Measurements from ENCODE around the gene RTEL1. TPM values are rescaled to one million over a fixed set of nuclear protein-coding genes. Genes with fewer than 3 reads are reported as not detected.
A peak's percentile ranks its signal among the peaks of the same experiment; 100 is the strongest.

Gene RTEL1
- total and polyA plus RNA-seq, 9 of the 15 experiments (the other 6 are each of a cell fraction or from before 2014, with no cell fraction given): 0.36 to 61.0 (median 17.9) TPM

GRCh38 chr20:63686492-63687321, 28.6 kb downstream of the RTEL1 start (continued):
- no peak for TF ChIP-seq CREB1 (IDR thresholded peaks at IDR 0.05)
- TF ChIP-seq CREB1 (CRISPR knock-in tag; IDR thresholded peaks at IDR 0.05): 0 out of 2 replicates have a peak, but pooled peaks have one; percentile 30
- no peak for TF ChIP-seq MEIS2 (IDR thresholded peaks at IDR 0.05; ENCODE audit: partially characterized antibody)
- no peak for TF ChIP-seq FOXA1 (IDR thresholded peaks at IDR 0.05; ENCODE audit: borderline replicate concordance)
- TF ChIP-seq ZC3H11A (IDR thresholded peaks at IDR 0.05; ENCODE audit: low read depth, low read length): no peak
- TF ChIP-seq ZFP1 (CRISPR knock-in tag; IDR thresholded peaks at IDR 0.05): no peak
- TF ChIP-seq ZBTB5 (IDR thresholded peaks at IDR 0.05): no peak
- no peak for TF ChIP-seq ZSCAN32 (CRISPR knock-in tag; IDR thresholded peaks at IDR 0.05)
- TF ChIP-seq ZNF764 (CRISPR knock-in tag; IDR thresholded peaks at IDR 0.05; ENCODE audit: low read depth): no peak
- peak; percentile 26; the same call in 1 of the 2 replicates for TF ChIP-seq GABPB1 (CRISPR knock-in tag; IDR thresholded peaks at IDR 0.05)
- TF ChIP-seq ATF3 (IDR thresholded peaks at IDR 0.05): 0 out of 2 replicates have a peak, but pooled peaks have one; percentile 10
- no peak for TF ChIP-seq ATF3 (CRISPR knock-in tag; conservative IDR thresholded peaks at IDR 0.05)
- no peak for TF ChIP-seq ZNF644 (tag; IDR thresholded peaks at IDR 0.05; ENCODE audit: low read depth)
